Nephron progenitor cell (in vitro differentiated cells): ENCODE results near the gene SLC2A13.

ENCODE experiments used
- DNase-seq: peaks from one replicate; pipeline ENCODE4 v3.0.0; 2021
- H3K27ac Mint-ChIP-seq: 2 replicates; pipeline ENCODE4 v1.8.0; 2021; ENCODE audit warnings: mild to moderate bottlenecking, moderate library complexity, mixed read lengths
- H3K27me3 Mint-ChIP-seq: 2 replicates; pipeline ENCODE4 v1.8.0; 2021; ENCODE audit warnings: mild to moderate bottlenecking, low read depth, mixed read lengths; ENCODE audit not compliant: poor library complexity
- H3K36me3 Mint-ChIP-seq: 2 replicates; pipeline ENCODE4 v1.8.0; 2021; ENCODE audit warnings: low read depth, mixed read lengths
- H3K4me1 Mint-ChIP-seq: 2 replicates; pipeline ENCODE4 v1.8.0; 2021; ENCODE audit warnings: mixed read lengths
- H3K4me3 Mint-ChIP-seq: 2 replicates; pipeline ENCODE4 v1.8.0; 2021; ENCODE audit warnings: mild to moderate bottlenecking, moderate library complexity, mixed read lengths
- H3K9me3 Mint-ChIP-seq: 2 replicates; pipeline ENCODE4 v1.8.0; 2021; ENCODE audit warnings: mild to moderate bottlenecking, moderate library complexity, mixed read lengths
- TF ChIP-seq, protein P1 (sequence below): fragments of 200-600 bp; sonication (generic); IDR thresholded peaks from 2 replicates; pipeline ENCODE4 v1.5.0; 2021; ENCODE audit warnings: antibody characterized with exemption

The SLC2A13 gene

GRCh38 chr12:40105515-40106201 is at the start of gene SLC2A13:
TSS of gene SLC2A13 (minus strand) at chr12:40106081. CDS start at chr12:40105808, 273 bp downstream.
- no peak within 1 kb of the TSS for H3K27ac Mint-ChIP-seq
- peaks cover 19% of the 10 kb centered on the region for H3K4me1 Mint-ChIP-seq
- no peaks in the 10 kb centered on the region for H3K9me3 Mint-ChIP-seq

DNA sequence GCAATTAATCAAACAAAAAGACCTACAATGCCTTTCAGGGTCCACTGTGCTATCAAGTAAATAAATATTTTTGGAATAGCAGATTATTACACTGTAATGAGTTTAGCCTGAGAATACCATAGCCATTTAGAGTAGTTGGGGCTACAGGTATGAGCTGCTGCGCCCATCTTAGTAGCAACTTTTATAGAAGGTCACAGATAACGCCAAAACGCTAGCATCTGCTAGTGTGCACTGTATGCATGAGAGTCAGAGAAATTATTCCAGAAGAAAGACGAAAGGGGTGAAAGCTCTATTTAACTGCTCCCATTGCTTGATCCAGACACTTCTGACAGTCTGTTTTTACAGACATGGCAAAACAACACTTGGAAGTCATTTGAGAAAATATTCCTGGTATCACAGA is 48.5 kb upstream of the SLC2A13 start:
- Mint-ChIP-seq H3K27ac (no peak overlapping the region), H3K36me3 (no peaks in the 10 kb centered on the region), H3K9me3 (no peaks in the 10 kb centered on the region), H3K4me3 (no peak overlapping the region), H3K4me1 (peaks cover 17% of the 10 kb centered on the region), H3K27me3 (peaks cover 8% of the 10 kb centered on the region)
- TF ChIP-seq, protein P1, sequence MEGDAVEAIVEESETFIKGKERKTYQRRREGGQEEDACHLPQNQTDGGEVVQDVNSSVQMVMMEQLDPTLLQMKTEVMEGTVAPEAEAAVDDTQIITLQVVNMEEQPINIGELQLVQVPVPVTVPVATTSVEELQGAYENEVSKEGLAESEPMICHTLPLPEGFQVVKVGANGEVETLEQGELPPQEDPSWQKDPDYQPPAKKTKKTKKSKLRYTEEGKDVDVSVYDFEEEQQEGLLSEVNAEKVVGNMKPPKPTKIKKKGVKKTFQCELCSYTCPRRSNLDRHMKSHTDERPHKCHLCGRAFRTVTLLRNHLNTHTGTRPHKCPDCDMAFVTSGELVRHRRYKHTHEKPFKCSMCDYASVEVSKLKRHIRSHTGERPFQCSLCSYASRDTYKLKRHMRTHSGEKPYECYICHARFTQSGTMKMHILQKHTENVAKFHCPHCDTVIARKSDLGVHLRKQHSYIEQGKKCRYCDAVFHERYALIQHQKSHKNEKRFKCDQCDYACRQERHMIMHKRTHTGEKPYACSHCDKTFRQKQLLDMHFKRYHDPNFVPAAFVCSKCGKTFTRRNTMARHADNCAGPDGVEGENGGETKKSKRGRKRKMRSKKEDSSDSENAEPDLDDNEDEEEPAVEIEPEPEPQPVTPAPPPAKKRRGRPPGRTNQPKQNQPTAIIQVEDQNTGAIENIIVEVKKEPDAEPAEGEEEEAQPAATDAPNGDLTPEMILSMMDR = no peak
- DNase-seq = no peak

More at GRCh38 chr12:40105515-40106201, at the start of gene SLC2A13:
- TF ChIP-seq, protein P1 = no peak
- Mint-ChIP-seq H3K4me3 (peak within 1 kb of the TSS; percentile 83), H3K27me3 (peaks cover 7% of the 10 kb centered on the region), H3K36me3 (no peaks in the 10 kb centered on the region)
- DNase-seq = peak; percentile 81

- H3K27ac Mint-ChIP-seq = peak overlapping the region; percentile 11
- H3K27me3 Mint-ChIP-seq = peaks cover 6% of the 10 kb centered on the region
- no peak overlapping the region for H3K4me3 Mint-ChIP-seq
Measured at GRCh38 chr12:40153432-40153831, 47.6 kb upstream of the SLC2A13 start.

DNA sequence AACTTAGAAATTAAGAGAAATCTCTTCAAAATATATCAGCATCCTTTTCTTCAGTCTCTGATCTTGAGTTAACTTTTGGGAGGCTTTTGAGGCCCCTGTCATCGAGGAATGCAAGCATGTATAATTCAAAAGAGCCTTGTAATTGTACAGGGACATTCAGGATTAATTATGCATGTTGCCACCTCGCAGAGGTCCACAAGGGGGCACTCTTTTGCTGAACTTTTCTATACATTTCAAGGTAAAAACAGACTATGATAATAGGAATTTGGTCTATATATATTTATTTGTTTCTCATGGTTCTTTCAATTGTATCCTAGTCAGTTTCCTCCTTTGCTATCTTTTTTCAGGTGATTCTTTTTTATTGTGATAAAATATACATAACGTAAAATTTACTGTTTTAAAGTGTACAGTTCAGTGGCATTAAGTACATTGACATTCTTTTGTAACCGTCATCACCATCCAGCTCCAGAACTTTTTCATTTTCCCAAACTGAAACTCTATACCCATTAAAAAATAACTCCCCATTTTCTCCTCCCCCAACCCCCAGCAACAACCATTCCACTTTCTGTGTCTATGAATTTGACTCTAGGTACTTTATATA is 47.0 kb upstream of the SLC2A13 start:
- peaks cover 6% of the 10 kb centered on the region for H3K27me3 Mint-ChIP-seq
- DNase-seq = peak; percentile 60

More at GRCh38 chr12:40153432-40153831, 47.6 kb upstream of the SLC2A13 start:
- no peak for DNase-seq
- TF ChIP-seq, protein P1 = no peak
- Mint-ChIP-seq H3K4me1 (peaks cover 17% of the 10 kb centered on the region), H3K36me3 (no peaks in the 10 kb centered on the region), H3K9me3 (no peaks in the 10 kb centered on the region)

DNA sequence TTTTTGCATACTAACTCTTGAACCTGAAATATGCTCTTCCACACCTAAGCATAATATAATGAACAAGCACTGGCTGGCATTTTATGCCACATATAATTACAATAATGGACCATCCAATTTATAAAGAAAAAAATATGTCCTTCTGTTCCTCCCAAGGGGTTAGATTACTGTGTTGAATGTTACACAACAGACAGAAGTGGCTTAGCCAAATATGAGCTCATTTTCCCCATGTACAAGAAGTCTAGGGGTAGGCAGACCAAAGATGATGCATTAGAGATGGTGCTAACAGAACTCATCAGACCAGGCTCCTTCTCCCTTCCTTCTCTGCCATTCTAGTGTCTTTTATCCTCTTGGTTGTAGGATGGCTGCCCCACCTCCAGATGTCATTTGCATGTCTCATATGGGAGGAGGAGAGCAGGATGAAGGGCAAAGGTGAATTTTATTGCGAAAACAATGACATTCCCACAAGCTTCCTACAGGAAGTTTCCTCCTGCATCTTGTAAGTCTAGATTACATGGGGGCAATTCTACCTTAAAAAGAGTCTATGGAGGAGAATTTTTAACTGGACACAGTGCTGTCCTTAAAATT is 43.9 kb upstream of the SLC2A13 start:
- Mint-ChIP-seq H3K4me1 (peaks cover 5% of the 10 kb centered on the region), H3K27ac (no peak overlapping the region)

More for the DNA sequence above, 47.0 kb upstream of the SLC2A13 start:
- Mint-ChIP-seq H3K36me3 (no peaks in the 10 kb centered on the region), H3K27ac (no peak overlapping the region), H3K4me3 (no peak overlapping the region), H3K4me1 (peaks cover 17% of the 10 kb centered on the region), H3K9me3 (no peaks in the 10 kb centered on the region)
- TF ChIP-seq, protein P1 = peak; percentile 91

More for the DNA sequence above, 43.9 kb upstream of the SLC2A13 start:
- TF ChIP-seq, protein P1 = no peak
- Mint-ChIP-seq H3K36me3 (no peaks in the 10 kb centered on the region), H3K4me3 (no peak overlapping the region), H3K9me3 (no peaks in the 10 kb centered on the region), H3K27me3 (peaks cover 8% of the 10 kb centered on the region)
- no peak for DNase-seq
